ENCODE measurements around the gene LAMTOR2. TPM values are rescaled to one million over a fixed set of nuclear protein-coding genes. Genes with fewer than 3 reads are reported as not detected.

Gene LAMTOR2
- total RNA-seq, 2 donors from 2014 or later, result 84.4 to 101 TPM

GRCh38 chr1:156108057-156108456 is 53.5 kb downstream of the LAMTOR2 start:
- H3K4me1 ChIP-seq (ENCODE audit: control insufficient read depth, insufficient read depth, low read length), result peaks cover 21% of the 10 kb centered on the region
- H3K9me3 ChIP-seq (ENCODE audit: control insufficient read depth, low read length), result no peaks in the 10 kb centered on the region
- H3K4me1 Mint-ChIP-seq, result peaks cover 40% of the 10 kb centered on the region
- H3K4me3 Mint-ChIP-seq, result no peak overlapping the region
- H3K36me3 Mint-ChIP-seq (ENCODE audit: low read depth), result peaks cover 8% of the 10 kb centered on the region
- TF ChIP-seq, protein P1, sequence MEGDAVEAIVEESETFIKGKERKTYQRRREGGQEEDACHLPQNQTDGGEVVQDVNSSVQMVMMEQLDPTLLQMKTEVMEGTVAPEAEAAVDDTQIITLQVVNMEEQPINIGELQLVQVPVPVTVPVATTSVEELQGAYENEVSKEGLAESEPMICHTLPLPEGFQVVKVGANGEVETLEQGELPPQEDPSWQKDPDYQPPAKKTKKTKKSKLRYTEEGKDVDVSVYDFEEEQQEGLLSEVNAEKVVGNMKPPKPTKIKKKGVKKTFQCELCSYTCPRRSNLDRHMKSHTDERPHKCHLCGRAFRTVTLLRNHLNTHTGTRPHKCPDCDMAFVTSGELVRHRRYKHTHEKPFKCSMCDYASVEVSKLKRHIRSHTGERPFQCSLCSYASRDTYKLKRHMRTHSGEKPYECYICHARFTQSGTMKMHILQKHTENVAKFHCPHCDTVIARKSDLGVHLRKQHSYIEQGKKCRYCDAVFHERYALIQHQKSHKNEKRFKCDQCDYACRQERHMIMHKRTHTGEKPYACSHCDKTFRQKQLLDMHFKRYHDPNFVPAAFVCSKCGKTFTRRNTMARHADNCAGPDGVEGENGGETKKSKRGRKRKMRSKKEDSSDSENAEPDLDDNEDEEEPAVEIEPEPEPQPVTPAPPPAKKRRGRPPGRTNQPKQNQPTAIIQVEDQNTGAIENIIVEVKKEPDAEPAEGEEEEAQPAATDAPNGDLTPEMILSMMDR (conservative IDR thresholded peaks at IDR 0.05), result no peak
- H3K27me3 Mint-ChIP-seq (ENCODE audit: insufficient read depth), result peaks cover 6% of the 10 kb centered on the region
- WGBS, 2 experiments (ENCODE audit: insufficient coverage in 1 of 2, insufficient read length in 1 of 2), result 83 to 86% methylated on average over 2 to 3 of the region's 3 CpGs
- no peak overlapping the region for H3K27ac ChIP-seq (ENCODE audit: low read depth, low read length)
- no peaks in the 10 kb centered on the region for H3K27me3 ChIP-seq (ENCODE audit: control insufficient read depth, insufficient read depth, low read length, poor library complexity, severe bottlenecking)
- H3K9me3 Mint-ChIP-seq, result no peaks in the 10 kb centered on the region
- peaks cover 11% of the 10 kb centered on the region for H3K36me3 ChIP-seq (ENCODE audit: control insufficient read depth, insufficient read depth, low read length)
- no peak overlapping the region for H3K9ac ChIP-seq (ENCODE audit: extremely low read depth, low read length, poor library complexity, severe bottlenecking)
- no peak overlapping the region for H3K4me3 ChIP-seq (ENCODE audit: low read length)
- DNase-seq, result no peak
- H3K27ac Mint-ChIP-seq, result no peak overlapping the region

Other genes with a start within 250 kb of the LAMTOR2 start
- gene GON4L, start 197.6 kb upstream of the LAMTOR2 start, total RNA-seq, result 10 to 100 TPM; 62.7 to 64.6 TPM
- 1 to 10 TPM in 1 of 2 donors, under 1 TPM in 1; 0.40 to 5.0 TPM for gene SYT11, start 195.2 kb upstream of the LAMTOR2 start, total RNA-seq
- gene RIT1, start 143.4 kb upstream of the LAMTOR2 start, total RNA-seq, result 10 to 100 TPM; 26.0 to 39.2 TPM
- 10 to 100 TPM; 67.7 to 76.2 TPM for gene KHDC4, start 120.4 kb upstream of the LAMTOR2 start, total RNA-seq
- gene RXFP4, start 113.1 kb upstream of the LAMTOR2 start, total RNA-seq, result not detected
- gene ARHGEF2, start 76.2 kb upstream of the LAMTOR2 start, total RNA-seq, result 100 to 1,000 TPM; 134 to 147 TPM
- 100 to 1,000 TPM; 193 TPM for gene SSR2, start 33.8 kb upstream of the LAMTOR2 start, total RNA-seq
- 10 to 100 TPM; 56.4 to 62.4 TPM for gene UBQLN4, start 984 bp upstream of the LAMTOR2 start, total RNA-seq
- gene RAB25, start 6.4 kb downstream of the LAMTOR2 start, total RNA-seq, result 10 to 100 TPM; 82.0 to 84.4 TPM
- 10 to 100 TPM; 91.8 to 94.3 TPM for gene MEX3A, start 27.7 kb downstream of the LAMTOR2 start, total RNA-seq
- gene LMNA, start 59.9 kb downstream of the LAMTOR2 start, total RNA-seq, result 10 to 100 TPM; 41.2 to 42.0 TPM
- gene SEMA4A, start 98.8 kb downstream of the LAMTOR2 start, total RNA-seq, result 10 to 100 TPM in 1 of 2 donors, 1 to 10 TPM in 1; 6.4 to 10.3 TPM
- 10 to 100 TPM; 20.9 to 22.7 TPM for gene SLC25A44, start 139.3 kb downstream of the LAMTOR2 start, total RNA-seq
- 100 to 1,000 TPM; 119 TPM for gene PMF1, start 158.2 kb downstream of the LAMTOR2 start, total RNA-seq
- gene BGLAP, start 187.4 kb downstream of the LAMTOR2 start, total RNA-seq, result 1 to 10 TPM; 4.6 to 5.4 TPM
- 10 to 100 TPM; 12.2 to 16.4 TPM for gene PAQR6, start 193.3 kb downstream of the LAMTOR2 start, total RNA-seq
- gene SMG5, start 228.0 kb downstream of the LAMTOR2 start, total RNA-seq, result 100 to 1,000 TPM; 103 to 111 TPM
- gene TMEM79, start 229.5 kb downstream of the LAMTOR2 start, total RNA-seq, result 1 to 10 TPM; 1.5 to 1.9 TPM
- 10 to 100 TPM; 70.3 to 85.1 TPM for gene GLMP, start 240.9 kb downstream of the LAMTOR2 start, total RNA-seq
- gene VHLL, start 244.5 kb downstream of the LAMTOR2 start, total RNA-seq, result not detected

All from endodermal cell (in vitro differentiated cells).